Endothelial cell of umbilical vein (primary cell): ENCODE measurements around the gene RPS21. TPM values are rescaled to one million over a fixed set of nuclear protein-coding genes. Genes with fewer than 3 reads are reported as not detected.
A peak's percentile ranks its signal among the peaks of the same experiment; 100 is the strongest.

ENCODE experiments used
- BruUV-seq: library from RNA; stranded (reverse); fragments of 400-500 nt; replicated peaks from 2 replicates; lab custom pipeline; 2021; lab: Mats Ljungman, UMichigan
- CTCF ChIA-PET: fragments of 300-600, 350-600 bp; sonication (Branson Sonifier 250); formaldehyde crosslinking; loops from one replicate; lab custom pipeline; 2021; ENCODE audit warnings: antibody characterized with exemption, inconsistent platforms; lab: Charles Lee
- POLR2A ChIA-PET: fragments of 300-600, 350-600 bp; sonication (Branson Sonifier 250); formaldehyde crosslinking; loops from one replicate; lab custom pipeline; 2021; ENCODE audit warnings: antibody characterized with exemption, inconsistent platforms; lab: Charles Lee
- DNase-seq: peaks from one replicate; pipeline ENCODE4 v3.0.0-alpha.2; 2011; ENCODE audit warnings: low read depth, low spot score
- FAIRE-seq: peaks from 2 replicates; lab custom pipeline; 2011; peaks lifted over from hg19 to GRCh38; lab: Jason Lieb, UNC
- H2AFZ ChIP-seq: 2 replicates; pipeline ENCODE4 v1.6.0; 2012; ENCODE audit warnings: low read depth, low read length, control low read depth, inconsistent platforms
- H3K27ac ChIP-seq: 2 replicates; pipeline ENCODE4 v1.5.1; 2011; ENCODE audit warnings: low read depth, mild to moderate bottlenecking, control low read depth, low read length, moderate library complexity; ENCODE audit not compliant: insufficient read depth
- H3K27me3 ChIP-seq, 2 experiments: 2 replicates each; pipeline versions ENCODE4 v1.6.0 to v1.6.1; 2011; ENCODE audit warnings: low read length in 2 of 2, mixed read lengths in 1 of 2; ENCODE audit not compliant: control insufficient read depth in 2 of 2, insufficient read depth in 2 of 2
- H3K36me3 ChIP-seq, 2 experiments: 2 replicates in 1 of 2; 3 replicates in 1 of 2; pipeline ENCODE4 v1.5.1; 2011; ENCODE audit warnings: low read length in 2 of 2, mild to moderate bottlenecking in 1 of 2, moderate library complexity in 1 of 2; ENCODE audit not compliant: control insufficient read depth in 2 of 2, insufficient read depth in 2 of 2; ENCODE audit errors: extremely low read depth in 1 of 2
- H3K4me1 ChIP-seq: 3 replicates; pipeline ENCODE4 v1.5.1; 2011; ENCODE audit warnings: mild to moderate bottlenecking, low read length; ENCODE audit not compliant: control insufficient read depth, insufficient read depth; ENCODE audit errors: extremely low read depth
- H3K4me2 ChIP-seq: 2 replicates; pipeline ENCODE4 v1.6.1; 2011; ENCODE audit warnings: low read length, control low read depth, mixed read lengths; ENCODE audit not compliant: insufficient read depth
- H3K4me3 ChIP-seq, 3 experiments: fragments of 200-600 bp in 1 of 3; sonication (generic), shearing (Covaris generic) in 1 of 3; replicated peaks in 1 of 3; 2 replicates each; pipeline ENCODE4 v1.5.1; 2011 to 2016; ENCODE audit warnings: control low read depth in 3 of 3, low read length in 3 of 3, mild to moderate bottlenecking in 2 of 3, inconsistent platforms in 1 of 3, low read depth in 1 of 3, moderate library complexity in 1 of 3; ENCODE audit not compliant: insufficient read depth in 1 of 3
- H3K79me2 ChIP-seq: 2 replicates; pipeline ENCODE4 v1.6.0; 2012; ENCODE audit warnings: low read length, inconsistent platforms; ENCODE audit not compliant: control insufficient read depth, insufficient read depth
- H3K9ac ChIP-seq: replicated peaks from 2 replicates; pipeline ENCODE3; 2011; ENCODE audit warnings: low read length, control low read depth; ENCODE audit not compliant: insufficient read depth; ENCODE audit errors: extremely low read depth
- H3K9me1 ChIP-seq: replicated peaks from 3 replicates; pipeline ENCODE4 v1.6.0; 2011; ENCODE audit warnings: mild to moderate bottlenecking, low read length; ENCODE audit not compliant: control insufficient read depth, insufficient read depth; ENCODE audit errors: extremely low read depth
- H3K9me3 ChIP-seq: replicated peaks from 2 replicates; pipeline ENCODE4 v1.5.1; 2012; ENCODE audit warnings: low read length, inconsistent platforms; ENCODE audit not compliant: control insufficient read depth, insufficient read depth
- H4K20me1 ChIP-seq: replicated peaks from 2 replicates; pipeline ENCODE3; 2011; ENCODE audit warnings: mild to moderate bottlenecking, low read length; ENCODE audit not compliant: control insufficient read depth, insufficient read depth; ENCODE audit errors: extremely low read depth
- EZH2 ChIP-seq: IDR thresholded peaks from 2 replicates; pipeline ENCODE4 v1.6.1; 2012; ENCODE audit warnings: borderline replicate concordance, low read depth, mild to moderate bottlenecking, moderate library complexity, low read length, inconsistent platforms; ENCODE audit not compliant: severe bottlenecking
- FOS ChIP-seq: IDR thresholded peaks from 2 replicates; pipeline ENCODE4 v1.6.1; 2011; ENCODE audit warnings: mild to moderate bottlenecking, low read length, moderate library complexity, borderline replicate concordance; ENCODE audit not compliant: insufficient read depth
- GATA2 ChIP-seq: IDR thresholded peaks from 2 replicates; pipeline ENCODE4 v1.7.0; 2011; ENCODE audit warnings: low read depth, mild to moderate bottlenecking, moderate library complexity, mixed read lengths, low read length; ENCODE audit not compliant: insufficient read length, insufficient read depth
- JUN ChIP-seq: IDR thresholded peaks from 2 replicates; pipeline ENCODE4 v1.6.1; 2011; ENCODE audit warnings: borderline replicate concordance, low read depth; ENCODE audit not compliant: insufficient read length, insufficient read depth
- MAX ChIP-seq: IDR thresholded peaks from 2 replicates; pipeline ENCODE4 v1.6.1; 2011; ENCODE audit not compliant: insufficient read depth, insufficient read length
- MYC ChIP-seq: IDR thresholded peaks from one replicate; pipeline ENCODE4 v1.6.1; 2011; ENCODE audit warnings: mild to moderate bottlenecking, low read depth, low read length
- POLR2A ChIP-seq: IDR thresholded peaks from 2 replicates; pipeline ENCODE4 v1.6.1; 2012; ENCODE audit warnings: low read depth, mild to moderate bottlenecking, control low read depth, low read length
- POLR2AphosphoS5 ChIP-seq: IDR thresholded peaks from 2 replicates; pipeline ENCODE4 v1.6.1; 2012; ENCODE audit warnings: low read depth, mild to moderate bottlenecking, control low read depth, low read length, moderate library complexity; ENCODE audit not compliant: insufficient read depth
- dilution Hi-C: fragments of 300-500 bp; cut with MboI; formaldehyde crosslinking; loops from one replicate; pipeline ENCODE4 v1.15.0; 2019; ENCODE audit warnings: low sequenced_read_pairs; ENCODE audit not compliant: extremely low pct_ligation_motif_present
- intact Hi-C: fragments of 100-400 bp; cut with micrococcal nuclease; formaldehyde crosslinking; loops from one replicate; pipeline ENCODE4 v1.10.0; 2022
- polyA plus RNA-seq, 4 experiments: library from polyadenylated mRNA; depleted of rRNA in 3 of 4; stranded (reverse) in 3 of 4; unstranded in 1 of 4; fragments of >200 nt; gene quantifications; 2 replicates each; pipeline versions ENCODE4 v1.2.1 to v1.2.3, GENCODE V29; 2011 to 2012; ENCODE audit warnings: missing spikeins in 1 of 4
- total RNA-seq: library from RNA; stranded (reverse); gene quantifications from 2 replicates; pipeline ENCODE4 v1.2.3, GENCODE V29; 2021
- TF ChIP-seq, protein P1 (sequence below), 2 donors: IDR thresholded peaks; 1 replicate in 1 of 2; 2 replicates in 1 of 2; pipeline ENCODE4 v1.5.1; 2011; ENCODE audit warnings: low read length in 2 of 2, mild to moderate bottlenecking in 2 of 2, moderate library complexity in 2 of 2, control low read depth in 1 of 2, inconsistent platforms in 1 of 2, low read depth in 1 of 2; ENCODE audit not compliant: insufficient read depth in 1 of 2; ENCODE audit errors: extremely low read depth in 1 of 2

The RPS21 gene
- total and polyA plus RNA-seq, 2 donors (not counting 3 experiments of a cell fraction or from before 2014, with no cell fraction given): 1,644 to 7,710 TPM

GRCh38 chr20:62362991-62363919 lies 23.6 kb upstream of the RPS21 start:
- intact Hi-C loops: no loop called here
- no peak overlapping the region for H2AFZ ChIP-seq
- POLR2A ChIA-PET: no interaction called here
- CTCF ChIA-PET: interaction anchor here (0.9 to 9.9 kb wide), 5 partner anchors 14 to 60 kb away, joined by 3 to 179 read pairs (median 12); partner anchors contain the start of gene ADRM1
- dilution Hi-C loops: no loop called here
- H3K4me2 ChIP-seq: no peak overlapping the region
- H3K4me3 ChIP-seq: no peak overlapping the region
- H4K20me1 ChIP-seq: no peaks in the 10 kb centered on the region
- peaks cover 62% of the 10 kb centered on the region for H3K79me2 ChIP-seq
- no peaks in the 10 kb centered on the region for H3K9me1 ChIP-seq
- DNase-seq (no peak), FAIRE-seq (no peak)
- no TSS peak for BruUV-seq
- TF ChIP-seq MAX (no peak), JUN (no peak), FOS (no peak), POLR2AphosphoS5 (no peak), EZH2 (no peak), MYC (no peak), POLR2A (no peak), GATA2 (no peak)
- TF ChIP-seq, protein P1, sequence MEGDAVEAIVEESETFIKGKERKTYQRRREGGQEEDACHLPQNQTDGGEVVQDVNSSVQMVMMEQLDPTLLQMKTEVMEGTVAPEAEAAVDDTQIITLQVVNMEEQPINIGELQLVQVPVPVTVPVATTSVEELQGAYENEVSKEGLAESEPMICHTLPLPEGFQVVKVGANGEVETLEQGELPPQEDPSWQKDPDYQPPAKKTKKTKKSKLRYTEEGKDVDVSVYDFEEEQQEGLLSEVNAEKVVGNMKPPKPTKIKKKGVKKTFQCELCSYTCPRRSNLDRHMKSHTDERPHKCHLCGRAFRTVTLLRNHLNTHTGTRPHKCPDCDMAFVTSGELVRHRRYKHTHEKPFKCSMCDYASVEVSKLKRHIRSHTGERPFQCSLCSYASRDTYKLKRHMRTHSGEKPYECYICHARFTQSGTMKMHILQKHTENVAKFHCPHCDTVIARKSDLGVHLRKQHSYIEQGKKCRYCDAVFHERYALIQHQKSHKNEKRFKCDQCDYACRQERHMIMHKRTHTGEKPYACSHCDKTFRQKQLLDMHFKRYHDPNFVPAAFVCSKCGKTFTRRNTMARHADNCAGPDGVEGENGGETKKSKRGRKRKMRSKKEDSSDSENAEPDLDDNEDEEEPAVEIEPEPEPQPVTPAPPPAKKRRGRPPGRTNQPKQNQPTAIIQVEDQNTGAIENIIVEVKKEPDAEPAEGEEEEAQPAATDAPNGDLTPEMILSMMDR (IDR thresholded peaks at IDR 0.05; ENCODE audit: extremely low read depth in 1 of 2, insufficient read depth in 1 of 2, low read depth in 1 of 2, low read length in 2 of 2): no peak
- peaks cover 58% of the 10 kb centered on the region for H3K4me1 ChIP-seq
- no peaks in the 10 kb centered on the region for H3K27me3 ChIP-seq
- no peaks in the 10 kb centered on the region for H3K36me3 ChIP-seq
- H3K9me3 ChIP-seq: no peaks in the 10 kb centered on the region
- H3K9ac ChIP-seq: peak overlapping the region; percentile 40
- peak overlapping the region; percentile 85 for H3K27ac ChIP-seq
